OCI-LY7 (cell line): ENCODE results near the gene SYNGR2.

Source experiments
- CTCF ChIP-seq: fragments of 200-600 bp; sonication (generic); conservative IDR thresholded peaks from 2 replicates; pipeline ENCODE4 v1.5.1; 2014; ENCODE audit warnings: mild to moderate bottlenecking, antibody characterized with exemption, low read length, moderate library complexity, mixed read lengths
- EZH2phosphoT487 ChIP-seq: fragments of 200-600 bp; sonication (generic); IDR thresholded peaks from 2 replicates; pipeline ENCODE4 v1.6.1; 2018; ENCODE audit warnings: low read depth, borderline replicate concordance, mild to moderate bottlenecking, mixed run types, antibody characterized with exemption, low read length, moderate library complexity, mixed read lengths

GRCh38 chr17:78200451-78200850, 32.1 kb downstream of the SYNGR2 start:
- TF ChIP-seq CTCF (no peak), EZH2phosphoT487 (no peak)
